PFSK-1 (cell line): ENCODE data around the gene HIRIP3.

Experiments used
- FOXP2 ChIP-seq: optimal IDR thresholded peaks from 2 replicates; pipeline ENCODE3; 2011; ENCODE audit warnings: borderline replicate concordance, control low read depth, inconsistent platforms; ENCODE audit not compliant: insufficient read depth; ENCODE audit errors: extremely low read length, extremely low read depth
- POLR2AphosphoS5 ChIP-seq: IDR thresholded peaks from 2 replicates; pipeline ENCODE4 v1.6.1; 2012; ENCODE audit warnings: low read depth, mild to moderate bottlenecking, control low read depth, low read length, moderate library complexity
- SIN3A ChIP-seq: IDR thresholded peaks from 2 replicates; pipeline ENCODE4 v1.6.1; 2012; ENCODE audit warnings: mild to moderate bottlenecking, low read length, moderate library complexity, borderline replicate concordance; ENCODE audit not compliant: insufficient read depth
- TAF1 ChIP-seq: IDR thresholded peaks from 2 replicates; pipeline ENCODE4 v1.6.1; 2012; ENCODE audit warnings: low read length, control low read depth, borderline replicate concordance; ENCODE audit not compliant: insufficient read depth
- TF ChIP-seq, protein P1 (sequence below), 2 experiments: IDR thresholded peaks; 2 replicates each; pipeline versions ENCODE4 v1.6.1 to v1.8.0; 2011 to 2012; ENCODE audit warnings: low read depth in 2 of 2, low read length in 2 of 2, control low read depth in 1 of 2, inconsistent platforms in 1 of 2, mild to moderate bottlenecking in 1 of 2, moderate library complexity in 1 of 2; ENCODE audit not compliant: insufficient read depth in 1 of 2

The HIRIP3 gene

DNA sequence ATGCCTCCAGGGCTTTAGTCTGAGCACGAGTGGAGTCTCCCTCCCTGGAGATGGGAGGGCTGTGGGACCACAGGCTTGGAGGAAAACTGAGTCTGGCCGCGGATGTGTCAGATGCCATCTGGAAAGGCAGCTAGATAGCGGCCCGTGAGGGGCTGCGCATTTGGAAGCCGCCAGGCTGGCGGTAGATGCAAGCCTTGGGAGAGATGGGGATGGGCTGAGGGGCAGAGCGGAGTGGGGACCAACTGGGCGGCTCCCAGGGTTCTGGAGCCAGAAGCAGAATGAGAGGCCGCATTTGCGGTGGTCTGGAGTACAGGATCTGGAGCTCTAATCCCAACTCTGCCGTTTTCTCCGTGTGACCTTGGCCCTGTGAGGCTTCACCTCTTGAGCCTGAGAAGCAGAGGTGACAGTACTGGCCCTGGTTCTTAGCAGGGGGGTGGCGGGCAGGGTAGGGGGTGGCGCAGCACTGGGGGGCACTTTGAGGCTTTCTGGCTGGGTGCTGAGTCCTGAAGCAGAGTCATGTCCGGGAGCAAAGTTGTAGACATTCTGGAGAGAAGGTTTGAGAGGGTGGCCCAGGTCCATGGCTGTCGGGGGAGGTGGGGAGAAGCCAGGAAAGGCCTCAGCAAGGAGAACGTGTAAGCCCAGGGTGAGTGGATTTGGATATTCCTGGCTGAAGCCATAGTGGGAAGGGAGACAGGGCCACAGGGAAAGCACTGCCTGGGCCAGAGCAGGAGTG lies 7.4 kb upstream of the HIRIP3 start:
- TF ChIP-seq POLR2AphosphoS5 = no peak
- TF ChIP-seq SIN3A = no peak
- no peak for TF ChIP-seq FOXP2
- no peak for TF ChIP-seq TAF1
- TF ChIP-seq, protein P1, sequence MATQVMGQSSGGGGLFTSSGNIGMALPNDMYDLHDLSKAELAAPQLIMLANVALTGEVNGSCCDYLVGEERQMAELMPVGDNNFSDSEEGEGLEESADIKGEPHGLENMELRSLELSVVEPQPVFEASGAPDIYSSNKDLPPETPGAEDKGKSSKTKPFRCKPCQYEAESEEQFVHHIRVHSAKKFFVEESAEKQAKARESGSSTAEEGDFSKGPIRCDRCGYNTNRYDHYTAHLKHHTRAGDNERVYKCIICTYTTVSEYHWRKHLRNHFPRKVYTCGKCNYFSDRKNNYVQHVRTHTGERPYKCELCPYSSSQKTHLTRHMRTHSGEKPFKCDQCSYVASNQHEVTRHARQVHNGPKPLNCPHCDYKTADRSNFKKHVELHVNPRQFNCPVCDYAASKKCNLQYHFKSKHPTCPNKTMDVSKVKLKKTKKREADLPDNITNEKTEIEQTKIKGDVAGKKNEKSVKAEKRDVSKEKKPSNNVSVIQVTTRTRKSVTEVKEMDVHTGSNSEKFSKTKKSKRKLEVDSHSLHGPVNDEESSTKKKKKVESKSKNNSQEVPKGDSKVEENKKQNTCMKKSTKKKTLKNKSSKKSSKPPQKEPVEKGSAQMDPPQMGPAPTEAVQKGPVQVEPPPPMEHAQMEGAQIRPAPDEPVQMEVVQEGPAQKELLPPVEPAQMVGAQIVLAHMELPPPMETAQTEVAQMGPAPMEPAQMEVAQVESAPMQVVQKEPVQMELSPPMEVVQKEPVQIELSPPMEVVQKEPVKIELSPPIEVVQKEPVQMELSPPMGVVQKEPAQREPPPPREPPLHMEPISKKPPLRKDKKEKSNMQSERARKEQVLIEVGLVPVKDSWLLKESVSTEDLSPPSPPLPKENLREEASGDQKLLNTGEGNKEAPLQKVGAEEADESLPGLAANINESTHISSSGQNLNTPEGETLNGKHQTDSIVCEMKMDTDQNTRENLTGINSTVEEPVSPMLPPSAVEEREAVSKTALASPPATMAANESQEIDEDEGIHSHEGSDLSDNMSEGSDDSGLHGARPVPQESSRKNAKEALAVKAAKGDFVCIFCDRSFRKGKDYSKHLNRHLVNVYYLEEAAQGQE (IDR thresholded peaks at IDR 0.05; ENCODE audit: insufficient read depth in 1 of 2, low read depth in 2 of 2, low read length in 2 of 2) = no peak

DNA sequence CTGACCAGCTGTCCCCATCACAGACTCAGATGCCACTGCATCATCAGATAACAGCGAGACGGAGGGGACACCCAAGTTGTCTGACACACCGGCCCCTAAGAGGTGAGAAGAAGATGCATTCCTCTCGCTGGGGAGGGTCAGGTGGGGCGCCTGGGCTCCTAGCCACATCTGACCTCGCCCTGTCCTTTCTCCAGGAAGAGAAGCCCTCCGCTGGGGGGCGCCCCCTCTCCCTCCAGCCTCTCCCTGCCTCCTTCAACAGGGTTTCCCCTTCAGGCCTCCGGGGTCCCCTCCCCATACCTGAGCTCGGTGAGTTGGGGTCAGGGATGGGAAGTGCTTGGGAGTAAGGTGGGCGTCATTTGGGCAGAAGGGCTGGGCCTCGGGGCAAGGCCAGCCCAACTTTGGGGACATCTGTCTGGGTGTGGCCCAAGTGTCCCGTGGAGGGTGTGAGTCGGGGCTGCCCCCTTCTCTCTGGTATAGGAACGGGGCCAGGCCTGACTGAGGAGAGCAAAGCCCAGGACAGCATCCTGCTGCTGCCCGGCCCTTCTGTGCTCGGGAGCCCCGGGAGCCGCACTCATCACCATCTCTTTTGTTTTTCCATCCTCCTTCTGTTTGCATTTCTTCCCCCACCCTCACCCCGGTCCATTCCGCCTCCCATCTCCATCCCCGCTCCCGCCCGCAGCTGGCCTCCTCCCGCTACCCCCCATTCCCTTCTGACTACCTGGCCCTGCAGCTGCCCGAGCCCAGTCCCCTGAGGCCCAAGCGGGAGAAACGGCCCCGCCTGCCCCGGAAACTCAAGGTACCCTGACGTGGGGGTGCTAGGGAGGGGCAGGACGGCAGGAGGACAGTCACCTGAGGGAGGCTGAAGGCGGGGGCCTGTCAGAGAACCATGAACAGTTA lies 5.6 kb upstream of the HIRIP3 start:
- TF ChIP-seq TAF1 = no peak
- TF ChIP-seq POLR2AphosphoS5 = no peak
- no peak for TF ChIP-seq SIN3A
- TF ChIP-seq, protein P1 (IDR thresholded peaks at IDR 0.05; ENCODE audit: insufficient read depth in 1 of 2, low read depth in 2 of 2, low read length in 2 of 2) = no peak
- TF ChIP-seq FOXP2 = no peak

DNA sequence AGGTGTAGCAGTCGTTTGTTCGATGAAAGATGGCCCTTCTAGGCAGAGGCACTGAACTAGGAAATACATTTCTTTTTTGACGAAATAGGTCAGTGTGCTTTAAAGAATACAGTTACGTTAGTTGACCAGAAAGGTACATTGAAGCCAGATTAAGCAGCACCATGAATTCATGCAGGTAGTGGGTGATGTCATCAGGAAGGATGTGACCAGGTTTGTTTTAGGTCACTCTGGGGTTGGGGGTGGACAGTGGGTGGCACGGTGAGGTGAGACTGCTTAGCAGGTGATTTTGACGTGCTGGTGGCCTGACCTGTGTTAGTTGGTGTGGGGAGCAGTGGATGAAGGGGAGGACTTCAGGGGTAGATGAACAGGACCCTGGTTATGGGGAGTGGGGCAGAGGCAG lies 4.2 kb upstream of the HIRIP3 start:
- TF ChIP-seq SIN3A (no peak), POLR2AphosphoS5 (no peak), FOXP2 (no peak), TAF1 (no peak)
- TF ChIP-seq, protein P1 (IDR thresholded peaks at IDR 0.05; ENCODE audit: insufficient read depth in 1 of 2, low read depth in 2 of 2, low read length in 2 of 2) = no peak

DNA sequence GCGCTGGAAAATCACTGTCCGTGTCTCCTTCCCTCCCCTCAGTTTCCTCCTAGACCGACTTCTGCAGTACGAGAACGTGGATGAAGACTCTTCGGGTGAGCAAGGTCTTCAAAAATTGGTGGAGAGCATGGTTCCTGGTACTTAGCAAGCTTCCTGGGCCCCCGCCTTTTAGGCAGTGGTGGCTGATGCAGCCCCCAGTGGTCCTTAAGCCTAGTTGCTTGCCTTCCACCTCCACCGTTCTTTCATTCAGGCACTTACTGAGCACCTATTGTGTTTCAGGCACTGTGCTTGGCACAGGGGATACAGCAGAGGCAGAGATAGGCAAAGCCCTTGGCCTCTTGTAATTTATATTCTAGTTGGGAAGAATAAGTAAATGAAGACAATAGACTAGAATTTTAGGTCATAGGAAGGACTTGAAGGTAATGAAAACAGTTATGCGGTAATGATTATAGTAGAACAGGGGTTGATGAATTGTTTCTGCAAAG lies 1.4 kb upstream of the HIRIP3 start:
- TF ChIP-seq SIN3A (no peak), POLR2AphosphoS5 (no peak), TAF1 (no peak), FOXP2 (no peak)
- TF ChIP-seq, protein P1 (IDR thresholded peaks at IDR 0.05; ENCODE audit: insufficient read depth in 1 of 2, low read depth in 2 of 2, low read length in 2 of 2) = no peak
